Fibroblast of lung (primary cell): Measurements from ENCODE around the gene CYP2A7. TPM values are rescaled to one million over a fixed set of nuclear protein-coding genes. Genes with fewer than 3 reads are reported as not detected.
"Not testable (repeated sequence)": the region's sequence is repeated elsewhere in the genome, so short reads cannot be mapped to it uniquely, and the experiment has no call there.

ENCODE experiments used
- DNase-seq, 2 donors: peaks; one replicate each; pipeline versions ENCODE4 v3.0.0 to v3.0.0-alpha.2; 2010; ENCODE audit warnings: low read depth in 2 of 2
- H2AFZ ChIP-seq: 2 replicates; pipeline ENCODE4 v1.5.1; 2012; ENCODE audit warnings: low read length, control low read depth, inconsistent platforms
- H3K27ac ChIP-seq: 2 replicates; pipeline ENCODE4 v1.5.1; 2011; ENCODE audit warnings: low read length, control low read depth; ENCODE audit not compliant: insufficient read depth
- H3K27me3 ChIP-seq: 2 replicates; pipeline ENCODE4 v1.5.1; 2011; ENCODE audit warnings: mild to moderate bottlenecking, low read length; ENCODE audit not compliant: control insufficient read depth, insufficient read depth
- H3K36me3 ChIP-seq: 2 replicates; pipeline ENCODE4 v1.5.1; 2011; ENCODE audit warnings: low read length; ENCODE audit not compliant: control insufficient read depth, insufficient read depth
- H3K4me1 ChIP-seq: 2 replicates; pipeline ENCODE4 v1.5.1; 2011; ENCODE audit warnings: low read length; ENCODE audit not compliant: control insufficient read depth, insufficient read depth; ENCODE audit errors: extremely low read depth
- H3K4me2 ChIP-seq: 2 replicates; pipeline ENCODE4 v1.5.1; 2011; ENCODE audit warnings: low read length, control low read depth; ENCODE audit not compliant: insufficient read depth; ENCODE audit errors: extremely low read depth
- H3K4me3 ChIP-seq, 4 experiments: fragments of 200-600 bp in 1 of 4; sonication (generic) in 1 of 4; replicated peaks in 1 of 4; 2 replicates each; pipeline ENCODE4 v1.5.1; 2011 to 2016; ENCODE audit warnings: low read length in 4 of 4, low read depth in 3 of 4, mild to moderate bottlenecking in 3 of 4, control low read depth in 2 of 4, inconsistent platforms in 1 of 4, mixed read lengths in 1 of 4; ENCODE audit not compliant: insufficient read depth in 1 of 4; ENCODE audit errors: control extremely low read depth in 1 of 4
- H3K79me2 ChIP-seq: 2 replicates; pipeline ENCODE4 v1.5.1; 2012; ENCODE audit warnings: mild to moderate bottlenecking, low read length, inconsistent platforms; ENCODE audit not compliant: control insufficient read depth, insufficient read depth
- H3K9ac ChIP-seq: 2 replicates; pipeline ENCODE4 v1.5.1; 2011; ENCODE audit warnings: mild to moderate bottlenecking, low read length, control low read depth; ENCODE audit not compliant: insufficient read depth
- H3K9me3 ChIP-seq: 2 replicates; pipeline ENCODE4 v1.5.1; 2012; ENCODE audit warnings: low read depth, low read length; ENCODE audit not compliant: control insufficient read depth, insufficient read depth
- H4K20me1 ChIP-seq: 2 replicates; pipeline ENCODE4 v1.5.1; 2011; ENCODE audit warnings: low read length; ENCODE audit not compliant: control insufficient read depth, insufficient read depth; ENCODE audit errors: extremely low read depth
- EZH2 ChIP-seq: IDR thresholded peaks from 2 replicates; pipeline ENCODE4 v1.5.1; 2012; ENCODE audit warnings: low read length, control low read depth, mild to moderate bottlenecking; ENCODE audit errors: missing control alignments
- polyA plus RNA-seq, 2 donors: library from polyadenylated mRNA; depleted of rRNA in 1 of 2; stranded (reverse) in 1 of 2; unstranded in 1 of 2; fragments of >200 nt; gene quantifications; 2 replicates each; pipeline ENCODE4 v1.2.1, GENCODE V29; 2011 to 2012; ENCODE audit warnings: missing spikeins in 1 of 2
- total RNA-seq: library from RNA; depleted of rRNA; stranded (reverse); fragments of >200 nt; gene quantifications from 2 replicates; pipeline ENCODE4 v1.2.1, GENCODE V29; 2014
- TF ChIP-seq, protein P1 (sequence below), 2 donors: IDR thresholded peaks in 1 of 2; conservative IDR thresholded peaks in 1 of 2; 1 replicate in 1 of 2; 2 replicates in 1 of 2; pipeline ENCODE4 v1.5.1; 2011 to 2012; ENCODE audit warnings: low read length in 2 of 2, control low read depth in 1 of 2, inconsistent platforms in 1 of 2, low read depth in 1 of 2, mild to moderate bottlenecking in 1 of 2

CYP2A7 gene
- total and polyA plus RNA-seq, 2 donors (not counting 1 experiment from before 2014, with no cell fraction given): not detected

DNA sequence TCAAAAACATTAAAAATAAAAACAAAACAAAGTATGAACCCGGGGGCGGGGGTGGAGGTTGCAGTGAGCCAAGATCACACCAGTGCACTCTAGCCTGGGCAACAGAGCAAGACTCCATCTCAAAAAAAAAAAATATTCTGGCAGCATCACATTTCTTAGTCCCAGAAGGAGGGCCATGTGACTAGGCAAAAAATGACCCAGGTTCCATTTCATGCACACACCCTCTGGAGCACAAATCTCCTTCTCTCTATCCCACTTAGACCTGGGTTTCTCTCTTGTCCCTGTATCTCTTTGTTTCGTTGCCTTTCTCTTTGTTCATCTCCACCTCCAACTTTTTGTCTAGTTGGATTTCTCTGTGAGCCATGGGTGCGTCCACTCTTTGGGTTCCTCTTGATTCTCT is 6.2 kb upstream of the CYP2A7 start:
- H3K27me3 ChIP-seq: no peaks in the 10 kb centered on the region
- no peaks in the 10 kb centered on the region for H4K20me1 ChIP-seq
- H3K4me3 ChIP-seq: no peak overlapping the region
- no peak overlapping the region for H3K4me2 ChIP-seq
- H3K4me1 ChIP-seq: no peaks in the 10 kb centered on the region
- H3K27ac ChIP-seq: no peak overlapping the region
- no peaks in the 10 kb centered on the region for H3K36me3 ChIP-seq
- H3K79me2 ChIP-seq: no peaks in the 10 kb centered on the region
- TF ChIP-seq EZH2: no peak
- TF ChIP-seq, protein P1, sequence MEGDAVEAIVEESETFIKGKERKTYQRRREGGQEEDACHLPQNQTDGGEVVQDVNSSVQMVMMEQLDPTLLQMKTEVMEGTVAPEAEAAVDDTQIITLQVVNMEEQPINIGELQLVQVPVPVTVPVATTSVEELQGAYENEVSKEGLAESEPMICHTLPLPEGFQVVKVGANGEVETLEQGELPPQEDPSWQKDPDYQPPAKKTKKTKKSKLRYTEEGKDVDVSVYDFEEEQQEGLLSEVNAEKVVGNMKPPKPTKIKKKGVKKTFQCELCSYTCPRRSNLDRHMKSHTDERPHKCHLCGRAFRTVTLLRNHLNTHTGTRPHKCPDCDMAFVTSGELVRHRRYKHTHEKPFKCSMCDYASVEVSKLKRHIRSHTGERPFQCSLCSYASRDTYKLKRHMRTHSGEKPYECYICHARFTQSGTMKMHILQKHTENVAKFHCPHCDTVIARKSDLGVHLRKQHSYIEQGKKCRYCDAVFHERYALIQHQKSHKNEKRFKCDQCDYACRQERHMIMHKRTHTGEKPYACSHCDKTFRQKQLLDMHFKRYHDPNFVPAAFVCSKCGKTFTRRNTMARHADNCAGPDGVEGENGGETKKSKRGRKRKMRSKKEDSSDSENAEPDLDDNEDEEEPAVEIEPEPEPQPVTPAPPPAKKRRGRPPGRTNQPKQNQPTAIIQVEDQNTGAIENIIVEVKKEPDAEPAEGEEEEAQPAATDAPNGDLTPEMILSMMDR (conservative IDR thresholded peaks at IDR 0.05 in 1 of 2, IDR thresholded peaks at IDR 0.05 in 1 of 2; ENCODE audit: low read depth in 1 of 2, low read length in 2 of 2): no peak
- H2AFZ ChIP-seq: no peak overlapping the region
- H3K9me3 ChIP-seq: no peaks in the 10 kb centered on the region
- DNase-seq: no peak
- no peak overlapping the region for H3K9ac ChIP-seq

DNA sequence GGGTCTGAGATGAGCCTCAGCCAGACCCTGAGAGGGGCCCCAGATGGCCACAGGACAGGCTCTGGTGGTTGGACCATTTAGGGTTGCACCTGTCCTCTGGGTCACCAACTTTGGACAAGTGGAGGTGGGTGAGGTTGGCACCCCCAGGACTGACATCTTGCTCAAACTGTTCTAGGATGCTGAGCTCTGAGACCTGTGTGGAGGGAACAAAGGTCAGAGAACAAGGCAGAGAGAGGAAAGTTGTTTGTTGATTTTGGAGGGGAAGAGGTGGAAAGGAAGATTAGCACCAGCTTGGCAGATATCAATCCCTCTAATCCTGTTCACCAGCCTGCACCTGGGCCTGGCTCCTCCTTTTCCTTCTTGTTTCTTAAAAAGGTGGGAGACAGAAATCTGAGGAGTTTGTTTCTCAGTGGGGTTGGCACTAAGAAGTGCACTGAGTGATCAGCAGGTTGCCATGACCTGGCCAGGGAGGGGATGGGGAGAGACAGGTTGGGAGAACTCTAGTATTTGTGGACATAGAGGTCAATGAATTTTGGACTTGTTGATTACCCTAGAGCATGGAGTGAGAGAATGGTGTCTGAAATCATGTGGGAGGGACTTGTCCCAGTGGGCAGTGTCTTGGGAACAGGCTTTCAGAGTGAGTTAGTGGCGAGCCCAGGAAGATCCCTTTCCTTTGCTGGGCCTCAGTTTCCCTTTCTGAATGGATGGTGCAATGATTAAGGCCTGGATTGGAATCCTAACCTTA is 2.3 kb upstream of the CYP2A7 start:
- H3K4me3 ChIP-seq, H3K9ac ChIP-seq, H3K27ac ChIP-seq, H2AFZ ChIP-seq, H3K79me2 ChIP-seq, H3K4me1 ChIP-seq, H3K27me3 ChIP-seq, DNase-seq, H3K9me3 ChIP-seq, H3K4me2 ChIP-seq, H4K20me1 ChIP-seq, H3K36me3 ChIP-seq: not testable (repeated sequence)

DNA sequence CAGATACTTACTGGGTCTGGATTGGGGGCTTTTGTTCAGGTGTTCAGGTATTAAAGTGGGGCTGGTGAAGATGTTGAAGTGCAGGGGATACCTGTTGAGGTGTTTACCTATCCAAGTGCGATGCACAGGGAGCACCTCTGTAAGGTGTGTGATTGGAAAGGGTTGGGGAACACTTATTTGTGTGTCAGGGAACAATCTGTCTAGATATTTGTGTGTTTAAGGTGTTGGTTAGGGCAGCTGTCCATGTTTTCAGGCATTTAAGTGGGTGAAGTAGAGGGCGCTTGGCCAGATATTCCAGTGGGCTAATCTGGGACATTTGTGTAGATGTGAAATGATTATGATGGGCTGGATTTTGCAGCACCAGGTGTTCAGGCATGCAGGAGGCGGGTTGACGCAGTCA is 2.7 kb downstream of the CYP2A7 start:
- H3K27ac ChIP-seq, H3K4me3 ChIP-seq, H3K36me3 ChIP-seq, H3K79me2 ChIP-seq, DNase-seq, H3K9ac ChIP-seq, H4K20me1 ChIP-seq, H3K9me3 ChIP-seq, H3K27me3 ChIP-seq, H3K4me2 ChIP-seq, H2AFZ ChIP-seq, H3K4me1 ChIP-seq: not testable (repeated sequence)

DNA sequence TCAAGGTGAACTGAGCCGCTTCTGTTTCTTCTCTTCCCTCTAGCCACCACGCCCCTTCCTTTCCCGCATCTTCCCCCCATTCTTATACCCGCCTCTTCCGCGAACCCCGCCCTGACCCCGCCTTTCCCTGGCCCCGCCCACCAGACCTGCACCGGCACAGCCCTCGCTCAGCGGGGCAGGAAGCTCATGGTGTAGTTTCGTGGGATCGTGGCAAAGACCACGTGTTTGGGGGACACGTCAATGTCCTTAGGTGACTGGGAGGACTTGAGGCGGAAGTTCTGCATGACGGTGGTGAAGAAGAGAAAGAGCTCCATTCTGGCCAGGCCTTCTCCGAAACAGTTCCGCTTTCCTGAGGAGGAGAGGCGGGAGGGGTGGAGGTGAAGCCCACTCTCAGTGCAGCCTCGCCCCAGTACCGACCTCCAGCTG is 6.5 kb downstream of the CYP2A7 start:
- DNase-seq, H3K4me3 ChIP-seq, H3K27me3 ChIP-seq, H3K36me3 ChIP-seq, H3K4me1 ChIP-seq, H3K9me3 ChIP-seq, H2AFZ ChIP-seq, H3K79me2 ChIP-seq, H4K20me1 ChIP-seq, H3K4me2 ChIP-seq, H3K9ac ChIP-seq, H3K27ac ChIP-seq: not testable (repeated sequence)

DNA sequence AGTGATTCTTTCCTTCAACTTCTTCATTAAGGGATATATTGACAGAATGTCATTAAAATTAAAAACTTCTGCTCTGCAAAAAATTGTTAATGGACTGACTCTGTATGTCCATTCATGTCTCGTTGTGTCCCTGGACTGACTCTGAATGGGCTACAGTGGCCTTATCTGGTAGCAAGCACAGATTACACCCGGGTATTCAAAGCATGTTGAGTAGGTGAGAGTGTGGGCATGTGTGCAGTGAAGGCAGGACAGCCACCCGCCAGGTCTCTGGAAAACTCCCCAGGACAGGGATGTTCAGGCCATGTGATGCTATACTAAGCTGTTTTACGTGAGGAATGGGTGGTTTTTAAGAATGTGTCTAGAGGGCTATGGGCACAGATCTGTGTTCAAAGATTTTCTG is 7.2 kb downstream of the CYP2A7 start:
- not testable (repeated sequence) for H3K9ac ChIP-seq, H3K9me3 ChIP-seq, DNase-seq, H3K4me2 ChIP-seq, H3K4me1 ChIP-seq, H3K79me2 ChIP-seq, H3K36me3 ChIP-seq, H2AFZ ChIP-seq, H4K20me1 ChIP-seq, H3K27ac ChIP-seq, H3K4me3 ChIP-seq, H3K27me3 ChIP-seq

DNA sequence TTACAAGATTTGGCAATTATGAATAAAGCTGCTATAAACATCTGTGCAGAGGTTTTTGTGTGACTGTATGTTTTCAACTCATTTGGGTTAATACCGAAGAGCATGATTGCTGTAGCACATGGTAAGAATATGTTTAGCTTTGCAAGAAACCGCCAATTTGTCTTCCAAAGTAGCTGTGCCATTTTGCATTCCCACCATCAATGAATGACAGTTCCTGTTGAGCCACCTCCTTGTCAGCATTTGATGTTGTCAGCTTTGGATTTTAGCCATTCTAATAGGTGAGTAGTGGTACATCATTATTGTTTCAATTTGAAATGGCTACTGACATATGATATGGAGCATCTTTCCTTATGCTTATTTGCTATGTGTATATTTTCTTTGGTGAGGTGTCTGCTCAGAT is 8.2 kb downstream of the CYP2A7 start:
- not testable (repeated sequence) for H2AFZ ChIP-seq, DNase-seq, H4K20me1 ChIP-seq, H3K9ac ChIP-seq, H3K36me3 ChIP-seq, H3K4me3 ChIP-seq, H3K9me3 ChIP-seq, H3K4me2 ChIP-seq, H3K27me3 ChIP-seq, H3K79me2 ChIP-seq, H3K4me1 ChIP-seq, H3K27ac ChIP-seq
